ENCODE data around the gene SESN2. TPM values are rescaled to one million over a fixed set of nuclear protein-coding genes. Genes with fewer than 3 reads are reported as not detected.
A peak's percentile ranks its signal among the peaks of the same experiment; 100 is the strongest.

Gene SESN2
- total and polyA plus RNA-seq, 2 donors (not counting 1 experiment from before 2014, with no cell fraction given) = 4.5 to 5.4 TPM

GRCh38 chr1:28247612-28248272, 11.6 kb upstream of the SESN2 start:
- intact Hi-C loops (cut with micrococcal nuclease) = loop anchor here (1.0 to 10.0 kb wide), 10 partner anchors 11 to 935 kb away; partner anchors contain the start of genes ATP5IF1, DNAJC8, GMEB1 and MED18
- no peak for DNase-seq
- no peak for TF ChIP-seq CTCF (IDR thresholded peaks at IDR 0.05)
- TF ChIP-seq EZH2 (IDR thresholded peaks at IDR 0.05; ENCODE audit: borderline replicate concordance, insufficient read depth, low read depth, low read length, poor library complexity, severe bottlenecking) = no peak

More at GRCh38 chr1:28247612-28248272, 11.6 kb upstream of the SESN2 start:
- ChIA-PET CTCF (interaction anchor here (0.6 to 6.8 kb wide), 22 partner anchors 9 to 630 kb away, joined by 3 to 65 read pairs (median 8); partner anchors contain the start of genes ATP5IF1, DNAJC8, EYA3 and MED18), POLR2A (interaction anchor here (0.7 to 4.6 kb wide), 4 partner anchors 12 to 265 kb away, joined by 3 to 46 read pairs (median 7); partner anchors contain the start of genes ATP5IF1 and MED18)
- H3K4me2 ChIP-seq (replicated peaks; ENCODE audit: low read depth, low read length, poor library complexity, severe bottlenecking) = peak overlapping the region; percentile 73
- H3K27ac ChIP-seq (ENCODE audit: low read length in 2 of 2) = peak overlapping the region; percentile 74 to 77
- H3K4me1 ChIP-seq (ENCODE audit: control insufficient read depth in 2 of 2, insufficient read depth in 2 of 2, low read length in 2 of 2) = peaks cover 43 to 56% of the 10 kb centered on the region in 2 donors
- peak overlapping the region; percentile 80 for H2AFZ ChIP-seq (ENCODE audit: insufficient read depth, low read depth, low read length, poor library complexity, severe bottlenecking)
- H3K27me3 Mint-ChIP-seq = no peaks in the 10 kb centered on the region
- 84% methylated on average over 5 of the region's 11 CpGs for WGBS (ENCODE audit: insufficient coverage)
- peak overlapping the region; percentile 43 for H3K9ac ChIP-seq (ENCODE audit: low read length)
- peak overlapping the region; percentile 83 for H3K4me3 Mint-ChIP-seq
- H3K4me3 ChIP-seq (ENCODE audit: control extremely low read depth in 1 of 5, extremely low read depth in 1 of 5, insufficient read depth in 1 of 5, low read depth in 2 of 5, low read length in 4 of 5) = peak overlapping the region; percentile 2 to 41 (median 31)
- peaks cover 0 to 2% of the 10 kb centered on the region in 2 experiments for H3K36me3 ChIP-seq (replicated peaks in 1 of 2; ENCODE audit: control extremely low read depth in 1 of 2, control insufficient read depth in 1 of 2, extremely low read depth in 1 of 2, insufficient read depth in 2 of 2, low read length in 1 of 2)
- no peak for ATAC-seq (ENCODE audit: low read depth)
- no peaks in the 10 kb centered on the region for H3K9me3 Mint-ChIP-seq (ENCODE audit: insufficient read depth)
- no peaks in the 10 kb centered on the region for H3K79me2 ChIP-seq (ENCODE audit: control insufficient read depth, insufficient read depth, low read length)
- H3K27ac Mint-ChIP-seq = peak overlapping the region; percentile 88
- H3K4me1 Mint-ChIP-seq = peaks cover 54% of the 10 kb centered on the region
- H3K9me3 ChIP-seq (ENCODE audit: control extremely low read depth in 1 of 3, control insufficient read depth in 2 of 3, insufficient read depth in 1 of 3, low read length in 2 of 3) = no peaks in the 10 kb centered on the region
- H4K20me1 ChIP-seq (ENCODE audit: control insufficient read depth, insufficient read depth, low read length, poor library complexity, severe bottlenecking) = no peaks in the 10 kb centered on the region
- no peaks in the 10 kb centered on the region for H3K27me3 ChIP-seq (replicated peaks in 1 of 4; ENCODE audit: control extremely low read depth in 1 of 4, control insufficient read depth in 3 of 4, insufficient read depth in 4 of 4, low read length in 3 of 4)
